Gastroesophageal sphincter (tissue), 3 donors: Measurements from ENCODE around the gene COPA.

ENCODE experiments used
- EP300 ChIP-seq: sonication (generic); formaldehyde crosslinking; IDR thresholded peaks from one replicate; pipeline ENCODE4 v1.6.1; 2017; ENCODE audit warnings: antibody characterized with exemption, mild to moderate bottlenecking
- POLR2A ChIP-seq, 2 donors: fragments of 450-650 bp; IDR thresholded peaks; one replicate each; pipeline ENCODE4 v1.6.1; 2017; ENCODE audit warnings: antibody characterized with exemption in 2 of 2, mild to moderate bottlenecking in 2 of 2, moderate library complexity in 1 of 2
- POLR2AphosphoS5 ChIP-seq: sonication (generic); formaldehyde crosslinking; IDR thresholded peaks from one replicate; pipeline ENCODE4 v1.6.1; 2017; ENCODE audit warnings: antibody characterized with exemption
- TF ChIP-seq, protein P1 (sequence below), 4 experiments: fragments of 200-600 bp in 2 of 4; fragments of 450-650 bp in 2 of 4; sonication (generic) in 1 of 4; IDR thresholded peaks; one replicate each; pipeline ENCODE4 v1.5.1; 2017 to 2019; ENCODE audit warnings: antibody characterized with exemption in 4 of 4, mild to moderate bottlenecking in 2 of 4, moderate library complexity in 2 of 4

DNA sequence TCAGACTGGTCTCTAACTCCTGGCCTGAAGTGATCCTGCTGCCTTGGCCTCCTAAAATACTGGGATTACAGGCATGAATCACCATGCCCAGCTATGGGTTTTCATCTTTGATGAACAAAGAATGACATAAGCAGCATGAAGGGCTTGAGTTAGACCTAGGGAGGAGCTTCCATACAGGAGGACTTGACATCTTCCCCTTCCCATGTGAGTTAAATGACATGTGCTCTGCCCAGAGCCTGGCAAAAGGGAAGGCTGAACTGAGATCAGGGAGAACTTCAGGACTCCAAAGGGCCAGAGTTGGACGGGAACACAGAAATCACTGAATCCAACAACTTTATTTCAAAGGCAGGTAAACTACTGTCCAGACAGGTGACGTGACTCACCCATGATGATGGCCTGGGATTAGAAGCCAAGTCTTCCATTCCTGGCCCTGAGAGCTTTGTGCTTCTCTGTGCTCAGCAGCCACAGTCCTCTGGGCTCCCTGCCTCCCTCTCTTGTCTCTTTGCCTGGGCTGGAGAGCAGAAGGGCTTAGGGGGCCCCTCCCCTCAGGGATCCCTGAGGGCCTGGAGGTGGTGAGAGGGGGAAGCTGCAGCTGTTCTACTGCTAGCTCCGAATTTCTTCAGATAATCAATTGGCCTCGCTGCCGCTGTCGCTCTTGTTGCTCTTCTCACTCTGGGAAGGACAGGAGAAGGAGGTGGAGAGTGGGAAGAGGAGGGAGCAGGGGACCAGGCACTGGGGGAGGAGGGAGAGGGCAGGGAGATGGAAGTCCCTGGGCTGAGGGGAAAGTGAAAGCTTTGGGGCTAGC lies 31.5 kb upstream of the COPA start:
- TF ChIP-seq, protein P1, sequence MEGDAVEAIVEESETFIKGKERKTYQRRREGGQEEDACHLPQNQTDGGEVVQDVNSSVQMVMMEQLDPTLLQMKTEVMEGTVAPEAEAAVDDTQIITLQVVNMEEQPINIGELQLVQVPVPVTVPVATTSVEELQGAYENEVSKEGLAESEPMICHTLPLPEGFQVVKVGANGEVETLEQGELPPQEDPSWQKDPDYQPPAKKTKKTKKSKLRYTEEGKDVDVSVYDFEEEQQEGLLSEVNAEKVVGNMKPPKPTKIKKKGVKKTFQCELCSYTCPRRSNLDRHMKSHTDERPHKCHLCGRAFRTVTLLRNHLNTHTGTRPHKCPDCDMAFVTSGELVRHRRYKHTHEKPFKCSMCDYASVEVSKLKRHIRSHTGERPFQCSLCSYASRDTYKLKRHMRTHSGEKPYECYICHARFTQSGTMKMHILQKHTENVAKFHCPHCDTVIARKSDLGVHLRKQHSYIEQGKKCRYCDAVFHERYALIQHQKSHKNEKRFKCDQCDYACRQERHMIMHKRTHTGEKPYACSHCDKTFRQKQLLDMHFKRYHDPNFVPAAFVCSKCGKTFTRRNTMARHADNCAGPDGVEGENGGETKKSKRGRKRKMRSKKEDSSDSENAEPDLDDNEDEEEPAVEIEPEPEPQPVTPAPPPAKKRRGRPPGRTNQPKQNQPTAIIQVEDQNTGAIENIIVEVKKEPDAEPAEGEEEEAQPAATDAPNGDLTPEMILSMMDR (IDR thresholded peaks at IDR 0.05), result no peak
- TF ChIP-seq POLR2AphosphoS5 (no peak), POLR2A (IDR thresholded peaks at IDR 0.05) (no peak), EP300 (no peak)
